Measurements from ENCODE around the gene SERINC2. TPM values are rescaled to one million over a fixed set of nuclear protein-coding genes. Genes with fewer than 3 reads are reported as not detected.

SERINC2 gene
- total RNA-seq, 1 donor, result 10.9 TPM

GRCh38 chr1:31442648-31442994 lies 29.6 kb downstream of the SERINC2 start:
- H3K4me3 ChIP-seq (ENCODE audit: insufficient read depth, low read length), result no peak overlapping the region
- no peak overlapping the region for H2AFZ ChIP-seq (ENCODE audit: low read length)
- TF ChIP-seq CTCF (IDR thresholded peaks at IDR 0.05; ENCODE audit: extremely low read depth, low read depth, low read length), result no peak
- no peaks in the 10 kb centered on the region for H4K20me1 ChIP-seq (ENCODE audit: insufficient read depth, low read length)
- DNase-seq (ENCODE audit: insufficient read length, low spot score, missing footprints), result no peak
- no peaks in the 10 kb centered on the region for H3K79me2 ChIP-seq (ENCODE audit: insufficient read depth, low read length)
- no peaks in the 10 kb centered on the region for H3K36me3 ChIP-seq (ENCODE audit: insufficient read depth, low read length)
- H3K27me3 ChIP-seq (ENCODE audit: insufficient read depth, low read length), result peaks cover 7% of the 10 kb centered on the region
- no peak overlapping the region for H3K27ac ChIP-seq (ENCODE audit: low read depth, low read length)
- H3K4me2 ChIP-seq (ENCODE audit: insufficient read depth, low read length), result no peak overlapping the region
- no peaks in the 10 kb centered on the region for H3K9me3 ChIP-seq (ENCODE audit: low read depth, low read length)
- H3K4me1 ChIP-seq (ENCODE audit: insufficient read depth, low read length), result no peaks in the 10 kb centered on the region

- Histone ChIP-seq H4K20me1 (ENCODE audit: insufficient read depth, low read length) (no peaks in the 10 kb centered on the region), H3K36me3 (ENCODE audit: insufficient read depth, low read length) (no peaks in the 10 kb centered on the region), H3K4me3 (ENCODE audit: insufficient read depth, low read length) (no peak overlapping the region), H3K4me1 (ENCODE audit: insufficient read depth, low read length) (no peaks in the 10 kb centered on the region), H3K79me2 (ENCODE audit: insufficient read depth, low read length) (no peaks in the 10 kb centered on the region), H3K27ac (ENCODE audit: low read depth, low read length) (no peak overlapping the region), H3K4me2 (ENCODE audit: insufficient read depth, low read length) (no peak overlapping the region), H2AFZ (ENCODE audit: low read length) (no peak overlapping the region), H3K9me3 (ENCODE audit: low read depth, low read length) (no peaks in the 10 kb centered on the region), H3K27me3 (ENCODE audit: insufficient read depth, low read length) (peaks cover 8% of the 10 kb centered on the region)
- no peak for DNase-seq (ENCODE audit: insufficient read length, low spot score, missing footprints)
- no peak for TF ChIP-seq CTCF (IDR thresholded peaks at IDR 0.05; ENCODE audit: extremely low read depth, low read depth, low read length)
Measured at GRCh38 chr1:31443673-31444072, 30.7 kb downstream of the SERINC2 start.

GRCh38 chr1:31444725-31445448 lies 31.9 kb downstream of the SERINC2 start:
- Histone ChIP-seq H3K4me3 (ENCODE audit: insufficient read depth, low read length) (no peak overlapping the region), H3K4me1 (ENCODE audit: insufficient read depth, low read length) (no peaks in the 10 kb centered on the region), H3K27ac (ENCODE audit: low read depth, low read length) (no peak overlapping the region), H3K27me3 (ENCODE audit: insufficient read depth, low read length) (peaks cover 17% of the 10 kb centered on the region), H3K36me3 (ENCODE audit: insufficient read depth, low read length) (no peaks in the 10 kb centered on the region), H2AFZ (ENCODE audit: low read length) (no peak overlapping the region), H4K20me1 (ENCODE audit: insufficient read depth, low read length) (no peaks in the 10 kb centered on the region), H3K9me3 (ENCODE audit: low read depth, low read length) (no peaks in the 10 kb centered on the region), H3K79me2 (ENCODE audit: insufficient read depth, low read length) (no peaks in the 10 kb centered on the region), H3K4me2 (ENCODE audit: insufficient read depth, low read length) (no peak overlapping the region)
- DNase-seq (ENCODE audit: insufficient read length, low spot score, missing footprints), result no peak
- TF ChIP-seq CTCF (IDR thresholded peaks at IDR 0.05; ENCODE audit: extremely low read depth, low read depth, low read length), result no peak

GRCh38 chr1:31445951-31446350 lies 32.9 kb downstream of the SERINC2 start:
- no peak overlapping the region for H3K27ac ChIP-seq (ENCODE audit: low read depth, low read length)
- H3K9me3 ChIP-seq (ENCODE audit: low read depth, low read length), result no peaks in the 10 kb centered on the region
- H3K27me3 ChIP-seq (ENCODE audit: insufficient read depth, low read length), result peaks cover 17% of the 10 kb centered on the region
- no peak for DNase-seq (ENCODE audit: insufficient read length, low spot score, missing footprints)
- no peak overlapping the region for H2AFZ ChIP-seq (ENCODE audit: low read length)
- H3K4me1 ChIP-seq (ENCODE audit: insufficient read depth, low read length), result no peaks in the 10 kb centered on the region
- H3K4me3 ChIP-seq (ENCODE audit: insufficient read depth, low read length), result no peak overlapping the region
- H3K36me3 ChIP-seq (ENCODE audit: insufficient read depth, low read length), result no peaks in the 10 kb centered on the region
- no peak for TF ChIP-seq CTCF (IDR thresholded peaks at IDR 0.05; ENCODE audit: extremely low read depth, low read depth, low read length)
- no peaks in the 10 kb centered on the region for H3K79me2 ChIP-seq (ENCODE audit: insufficient read depth, low read length)
- H4K20me1 ChIP-seq (ENCODE audit: insufficient read depth, low read length), result no peaks in the 10 kb centered on the region
- no peak overlapping the region for H3K4me2 ChIP-seq (ENCODE audit: insufficient read depth, low read length)
